Testis (tissue), 2 donors: ENCODE measurements around the gene RPTOR.

Experiments used
- CTCF ChIP-seq, 3 experiments: fragments of 450-650 bp in 2 of 3; fragments of 200-600 bp in 1 of 3; sonication (generic) in 1 of 3; IDR thresholded peaks; one replicate each; pipeline ENCODE4 v1.5.1; 2016 to 2019; ENCODE audit warnings: antibody characterized with exemption in 3 of 3, mild to moderate bottlenecking in 2 of 3, moderate library complexity in 1 of 3
- POLR2A ChIP-seq: fragments of 450-650 bp; IDR thresholded peaks from one replicate; pipeline ENCODE4 v1.6.1; 2017; ENCODE audit warnings: antibody characterized with exemption, mild to moderate bottlenecking, moderate library complexity

GRCh38 chr17:80577876-80578570, 33.4 kb downstream of the RPTOR start:
- TF ChIP-seq CTCF (IDR thresholded peaks at IDR 0.05) (no peak), POLR2A (no peak)
